Fibroblast of villous mesenchyme (primary cell): ENCODE data around the gene CFD. TPM values are rescaled to one million over a fixed set of nuclear protein-coding genes. Genes with fewer than 3 reads are reported as not detected.
A peak's percentile ranks its signal among the peaks of the same experiment; 100 is the strongest.
"Not testable (repeated sequence)": the region's sequence is repeated elsewhere in the genome, so short reads cannot be mapped to it uniquely, and the experiment has no call there.

Experiments
- DNase-seq: peaks from one replicate; pipeline ENCODE4 v3.0.0-alpha.2; 2010; ENCODE audit warnings: low read depth
- H3K4me3 ChIP-seq: 2 replicates; pipeline ENCODE4 v1.5.1; 2011; ENCODE audit warnings: low read depth, mild to moderate bottlenecking, low read length
- total RNA-seq: library from RNA; depleted of rRNA; stranded (reverse); fragments of >200 nt; gene quantifications from 2 replicates; pipeline ENCODE4 v1.2.3, GENCODE V29; 2012
- TF ChIP-seq, protein P1 (sequence below): IDR thresholded peaks from 2 replicates; pipeline ENCODE4 v1.5.1; 2012; ENCODE audit warnings: low read depth, mild to moderate bottlenecking, low read length; ENCODE audit not compliant: insufficient read depth

Gene CFD
- total RNA-seq, 1 donor, result 3.9 TPM

DNA sequence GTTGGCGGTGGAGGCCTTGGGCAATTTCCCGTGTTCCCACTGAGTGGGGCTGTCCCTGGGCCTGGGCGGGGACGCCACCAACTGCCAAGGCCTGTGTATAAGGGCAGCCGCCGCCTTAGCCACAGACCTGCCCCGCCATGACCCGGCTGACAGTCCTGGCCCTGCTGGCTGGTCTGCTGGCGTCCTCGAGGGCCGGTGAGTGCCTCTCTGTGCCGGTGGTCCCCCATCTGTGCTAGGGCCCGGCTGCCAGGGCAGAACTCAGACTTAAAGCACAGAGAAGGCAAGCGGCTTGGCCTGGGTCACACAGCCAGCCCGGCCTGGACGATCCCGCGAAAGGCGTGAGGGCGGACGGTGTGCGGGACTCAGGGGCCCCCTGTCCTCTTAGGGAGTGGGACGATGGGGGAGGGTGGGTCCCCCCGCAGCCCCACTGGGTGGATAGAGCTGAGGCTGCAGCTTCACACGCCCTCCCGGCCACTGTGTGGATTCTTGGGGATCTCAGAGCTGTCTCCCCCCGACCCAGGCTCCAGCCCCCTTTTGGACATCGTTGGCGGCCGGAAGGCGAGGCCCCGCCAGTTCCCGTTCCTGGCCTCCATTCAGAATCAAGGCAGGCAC is 31.6 kb upstream of the CFD start, which contains the start of gene AZU1:
Gene AZU1 (plus strand): TSS at position 128 of the 612 bp plus-strand sequence. CDS start 10 bp downstream, at position 138.
- no peak for DNase-seq
- H3K4me3 ChIP-seq, result no peak within 1 kb of the TSS
- TF ChIP-seq, protein P1, sequence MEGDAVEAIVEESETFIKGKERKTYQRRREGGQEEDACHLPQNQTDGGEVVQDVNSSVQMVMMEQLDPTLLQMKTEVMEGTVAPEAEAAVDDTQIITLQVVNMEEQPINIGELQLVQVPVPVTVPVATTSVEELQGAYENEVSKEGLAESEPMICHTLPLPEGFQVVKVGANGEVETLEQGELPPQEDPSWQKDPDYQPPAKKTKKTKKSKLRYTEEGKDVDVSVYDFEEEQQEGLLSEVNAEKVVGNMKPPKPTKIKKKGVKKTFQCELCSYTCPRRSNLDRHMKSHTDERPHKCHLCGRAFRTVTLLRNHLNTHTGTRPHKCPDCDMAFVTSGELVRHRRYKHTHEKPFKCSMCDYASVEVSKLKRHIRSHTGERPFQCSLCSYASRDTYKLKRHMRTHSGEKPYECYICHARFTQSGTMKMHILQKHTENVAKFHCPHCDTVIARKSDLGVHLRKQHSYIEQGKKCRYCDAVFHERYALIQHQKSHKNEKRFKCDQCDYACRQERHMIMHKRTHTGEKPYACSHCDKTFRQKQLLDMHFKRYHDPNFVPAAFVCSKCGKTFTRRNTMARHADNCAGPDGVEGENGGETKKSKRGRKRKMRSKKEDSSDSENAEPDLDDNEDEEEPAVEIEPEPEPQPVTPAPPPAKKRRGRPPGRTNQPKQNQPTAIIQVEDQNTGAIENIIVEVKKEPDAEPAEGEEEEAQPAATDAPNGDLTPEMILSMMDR, result no peak

DNA sequence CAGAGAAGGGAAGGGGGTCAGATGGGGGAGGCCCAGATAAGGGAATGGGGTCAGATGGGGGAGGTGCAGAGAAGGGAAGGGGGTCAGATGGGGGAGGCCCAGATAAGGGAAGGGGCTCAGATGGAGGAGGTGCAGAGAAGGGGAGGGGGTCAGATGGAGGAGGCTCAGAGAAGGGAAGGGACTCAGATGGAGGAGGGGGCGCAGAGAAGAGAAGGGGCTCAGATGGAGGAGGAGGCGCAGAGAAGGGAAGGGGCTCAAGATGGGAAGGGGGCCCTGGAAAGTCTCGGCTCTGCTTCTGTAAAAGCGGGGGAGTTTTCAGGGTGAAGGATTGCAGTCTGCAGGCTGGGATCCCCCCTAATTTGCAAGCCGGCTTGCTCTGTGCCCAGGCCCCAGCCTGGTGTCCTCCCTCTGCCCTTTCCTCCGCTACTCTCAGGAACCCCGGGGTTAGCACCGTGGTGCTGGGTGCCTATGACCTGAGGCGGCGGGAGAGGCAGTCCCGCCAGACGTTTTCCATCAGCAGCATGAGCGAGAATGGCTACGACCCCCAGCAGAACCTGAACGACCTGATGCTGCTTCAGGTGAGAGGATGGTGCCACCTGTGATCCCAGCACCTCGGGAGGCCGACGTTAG is 30.2 kb upstream of the CFD start:
- no peak for DNase-seq
- TF ChIP-seq, protein P1, result no peak
- no peak overlapping the region for H3K4me3 ChIP-seq

DNA sequence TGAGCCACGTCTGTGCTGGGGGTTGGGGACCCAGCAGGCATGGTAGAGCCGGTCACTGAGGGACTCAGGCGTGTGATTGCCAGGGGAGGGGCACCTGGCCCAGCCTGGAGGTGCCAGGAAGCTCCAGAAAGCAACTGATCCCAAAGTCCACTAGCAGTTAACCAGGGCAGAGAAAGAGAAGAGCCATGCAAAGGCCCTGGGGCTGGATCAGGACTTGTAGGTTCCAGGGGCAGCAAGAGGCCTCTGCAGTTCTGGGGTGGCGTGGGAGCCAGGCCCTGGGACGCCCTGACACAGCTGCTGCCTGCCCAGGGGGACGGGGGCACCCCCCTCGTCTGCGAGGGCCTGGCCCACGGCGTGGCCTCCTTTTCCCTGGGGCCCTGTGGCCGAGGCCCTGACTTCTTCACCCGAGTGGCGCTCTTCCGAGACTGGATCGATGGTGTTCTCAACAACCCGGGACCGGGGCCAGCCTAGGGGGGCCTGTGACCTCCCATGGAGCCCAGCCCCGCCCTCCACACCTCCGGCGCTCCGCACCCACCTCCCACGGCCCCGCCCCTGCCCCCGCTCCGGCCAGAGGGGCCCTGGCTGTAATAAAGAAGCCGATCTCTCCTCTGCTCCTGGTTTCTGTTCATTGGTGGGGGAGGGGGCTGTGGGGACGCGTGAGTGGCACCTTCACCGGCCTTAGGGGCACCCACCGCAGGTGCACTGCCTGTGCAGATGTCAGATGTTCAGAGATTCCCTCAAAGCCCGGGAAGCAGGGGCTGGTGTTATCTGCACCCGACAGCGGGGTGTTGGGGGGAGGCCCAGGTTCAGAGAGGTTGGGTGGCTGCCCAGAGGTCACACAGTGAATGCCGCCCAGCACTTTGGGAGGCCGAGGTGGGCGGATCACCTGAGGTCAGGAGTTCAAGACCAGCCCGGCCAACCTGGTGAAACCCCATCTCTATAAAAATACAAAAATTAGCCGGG is 27.8 kb upstream of the CFD start:
- no peak overlapping the region for H3K4me3 ChIP-seq
- DNase-seq, result no peak
- TF ChIP-seq, protein P1, result no peak

DNA sequence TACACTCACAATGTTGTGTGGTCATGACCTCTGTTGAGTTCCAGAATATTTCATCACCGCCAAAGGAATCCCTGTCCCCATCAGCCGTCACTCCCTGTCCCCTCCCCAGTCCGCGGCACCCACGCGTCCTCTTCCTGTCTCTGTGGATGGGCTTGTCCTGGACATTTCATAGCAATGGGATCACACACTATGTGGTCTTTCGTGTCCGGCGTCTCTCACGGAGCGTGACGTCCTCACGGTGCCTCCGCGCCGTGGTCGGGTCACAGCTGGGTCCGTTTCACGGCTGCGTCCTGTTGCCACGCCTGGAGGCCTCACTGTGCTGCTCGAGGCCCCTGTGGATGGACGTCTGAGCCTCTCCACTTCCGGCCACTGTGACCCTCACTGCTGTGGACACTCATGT is 25.2 kb upstream of the CFD start:
- no peak for DNase-seq
- no peak overlapping the region for H3K4me3 ChIP-seq
- TF ChIP-seq, protein P1, result no peak

DNA sequence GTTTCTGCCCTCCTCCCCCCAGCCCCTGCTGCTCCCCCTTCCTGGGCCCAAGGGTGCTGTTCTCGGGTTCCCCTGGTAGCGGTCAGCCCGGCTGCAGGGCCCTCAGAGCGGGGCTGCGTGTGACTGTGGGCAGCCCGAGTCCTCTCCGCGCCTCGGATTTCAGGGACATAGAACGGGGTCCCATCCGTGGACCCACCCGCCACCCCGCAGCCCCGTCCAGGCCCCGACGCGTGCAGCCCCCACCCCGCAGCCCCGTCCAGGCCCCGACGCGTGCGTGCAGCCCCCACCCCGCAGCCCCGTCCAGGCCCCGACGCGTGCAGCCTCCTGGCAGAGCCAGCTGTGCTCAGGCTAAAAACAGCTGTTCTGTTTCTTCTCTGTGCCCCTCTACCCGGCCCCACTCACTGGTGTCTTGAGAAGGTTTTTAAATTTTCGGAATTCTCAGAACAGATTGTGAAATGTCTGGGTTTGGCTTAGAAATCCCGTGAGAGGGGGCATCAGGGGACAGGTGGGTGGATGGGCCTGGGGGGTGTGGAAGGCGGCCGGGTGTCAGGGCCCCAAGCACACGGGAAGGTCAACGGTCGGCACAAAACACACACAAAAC is 24.2 kb upstream of the CFD start:
- TF ChIP-seq, protein P1, result no peak
- no peak overlapping the region for H3K4me3 ChIP-seq
- peak; percentile 52 for DNase-seq

DNA sequence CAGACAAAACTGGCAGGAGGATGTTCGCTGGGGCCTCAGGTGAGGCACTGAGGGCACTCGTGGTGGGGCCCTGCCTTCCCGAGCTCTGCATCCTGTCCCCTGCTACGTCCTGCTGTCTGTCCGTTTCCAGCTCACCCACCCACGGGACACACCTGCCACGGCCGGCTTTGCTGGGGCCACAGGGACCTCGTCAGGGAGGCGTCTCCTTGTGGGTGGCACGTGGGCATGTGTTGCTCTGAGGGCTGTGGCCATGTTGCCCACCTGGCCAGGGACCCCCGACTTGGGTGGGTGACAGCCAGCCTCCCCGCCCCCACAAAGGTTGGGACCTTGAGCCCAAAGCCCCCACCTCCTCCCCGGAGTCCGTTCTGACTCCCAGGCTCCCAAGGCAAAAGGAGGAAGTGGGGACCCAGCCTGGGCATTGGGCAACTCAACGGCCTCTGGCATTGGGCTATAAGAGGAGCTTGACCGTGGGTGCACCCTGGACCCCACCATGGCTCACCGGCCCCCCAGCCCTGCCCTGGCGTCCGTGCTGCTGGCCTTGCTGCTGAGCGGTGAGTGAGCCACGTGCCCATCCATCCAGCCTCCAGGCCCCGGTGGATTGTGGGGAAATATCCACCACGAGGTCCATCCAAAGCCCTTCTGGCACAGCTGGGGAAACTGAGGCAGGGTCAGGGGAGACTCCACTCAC is 18.8 kb upstream of the CFD start, which contains the start of gene PRTN3:
Gene PRTN3 (plus strand): TSS at position 481 of the 688 bp plus-strand sequence. CDS start 10 bp downstream, at position 491.
- TF ChIP-seq, protein P1, result no peak
- no peak within 1 kb of the TSS for H3K4me3 ChIP-seq
- no peak for DNase-seq

DNA sequence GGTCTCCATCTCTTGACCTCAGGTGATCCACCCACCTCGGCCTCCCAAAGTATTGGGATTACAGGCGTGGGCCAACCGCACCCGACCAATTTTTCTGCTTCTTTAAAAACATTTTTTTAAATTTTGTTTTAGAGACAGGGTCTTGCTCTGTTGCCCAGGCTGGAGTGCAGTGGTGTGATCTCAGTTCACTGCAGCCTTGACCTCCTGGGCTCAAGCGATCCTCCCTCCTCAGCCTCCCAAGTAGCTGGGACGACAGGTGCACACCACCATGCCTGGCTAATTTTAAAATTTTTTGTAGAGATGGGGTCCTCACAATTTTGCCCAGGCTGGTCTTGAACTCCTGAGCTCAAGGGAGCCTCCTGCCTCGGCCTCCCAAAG is 16.7 kb upstream of the CFD start:
- not testable (repeated sequence) for DNase-seq, H3K4me3 ChIP-seq
